Kidney epithelial cell (primary cell): ENCODE measurements around the gene PPP3R1. TPM values are rescaled to one million over a fixed set of nuclear protein-coding genes. Genes with fewer than 3 reads are reported as not detected.
A peak's percentile ranks its signal among the peaks of the same experiment; 100 is the strongest.

ENCODE experiments used
- DNase-seq: peaks from one replicate; pipeline ENCODE4 v3.0.0-alpha.2; 2010; ENCODE audit warnings: low read depth
- H3K27me3 ChIP-seq: 2 replicates; pipeline ENCODE4 v1.6.0; 2011; ENCODE audit warnings: low read length; ENCODE audit not compliant: control insufficient read depth, insufficient read depth
- H3K36me3 ChIP-seq: 2 replicates; pipeline ENCODE4 v1.5.1; 2011; ENCODE audit warnings: low read length; ENCODE audit not compliant: control insufficient read depth, insufficient read depth
- H3K4me3 ChIP-seq: 2 replicates; pipeline ENCODE4 v1.5.1; 2011; ENCODE audit warnings: low read depth, mild to moderate bottlenecking, control low read depth, low read length
- total RNA-seq: library from RNA; depleted of rRNA; stranded (reverse); fragments of >200 nt; gene quantifications from 2 replicates; pipeline ENCODE4 v1.2.3, GENCODE V29; 2015
- TF ChIP-seq, protein P1 (sequence below): IDR thresholded peaks from 2 replicates; pipeline ENCODE4 v1.5.1; 2011; ENCODE audit warnings: mild to moderate bottlenecking, moderate library complexity, low read length, control low read depth, inconsistent platforms; ENCODE audit not compliant: insufficient read depth, poor library complexity, severe bottlenecking

PPP3R1 gene
- total RNA-seq, 1 donor from 2014 or later: 32.8 TPM

DNA sequence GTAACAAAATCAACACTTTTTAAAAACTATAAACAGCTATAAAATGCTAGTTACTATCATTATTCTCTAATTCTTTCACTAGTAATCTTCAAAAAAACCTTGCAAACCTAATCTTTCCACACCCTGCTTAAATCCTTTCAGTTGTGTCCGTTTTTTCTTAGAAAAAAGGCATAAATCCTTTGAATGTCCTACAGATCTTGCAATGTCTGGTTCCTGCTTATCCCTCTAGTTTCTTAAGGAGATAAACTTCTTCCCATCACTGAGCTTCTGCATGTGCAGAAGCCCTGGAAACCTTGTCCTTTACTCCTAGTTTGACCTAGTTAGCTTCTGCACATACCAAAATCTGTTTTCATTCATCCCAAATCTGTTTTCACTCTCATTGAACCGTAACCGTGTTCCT is 95.9 kb downstream of the PPP3R1 start:
- DNase-seq: no peak
- H3K4me3 ChIP-seq: peak overlapping the region; percentile 79
- TF ChIP-seq, protein P1, sequence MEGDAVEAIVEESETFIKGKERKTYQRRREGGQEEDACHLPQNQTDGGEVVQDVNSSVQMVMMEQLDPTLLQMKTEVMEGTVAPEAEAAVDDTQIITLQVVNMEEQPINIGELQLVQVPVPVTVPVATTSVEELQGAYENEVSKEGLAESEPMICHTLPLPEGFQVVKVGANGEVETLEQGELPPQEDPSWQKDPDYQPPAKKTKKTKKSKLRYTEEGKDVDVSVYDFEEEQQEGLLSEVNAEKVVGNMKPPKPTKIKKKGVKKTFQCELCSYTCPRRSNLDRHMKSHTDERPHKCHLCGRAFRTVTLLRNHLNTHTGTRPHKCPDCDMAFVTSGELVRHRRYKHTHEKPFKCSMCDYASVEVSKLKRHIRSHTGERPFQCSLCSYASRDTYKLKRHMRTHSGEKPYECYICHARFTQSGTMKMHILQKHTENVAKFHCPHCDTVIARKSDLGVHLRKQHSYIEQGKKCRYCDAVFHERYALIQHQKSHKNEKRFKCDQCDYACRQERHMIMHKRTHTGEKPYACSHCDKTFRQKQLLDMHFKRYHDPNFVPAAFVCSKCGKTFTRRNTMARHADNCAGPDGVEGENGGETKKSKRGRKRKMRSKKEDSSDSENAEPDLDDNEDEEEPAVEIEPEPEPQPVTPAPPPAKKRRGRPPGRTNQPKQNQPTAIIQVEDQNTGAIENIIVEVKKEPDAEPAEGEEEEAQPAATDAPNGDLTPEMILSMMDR: no peak

DNA sequence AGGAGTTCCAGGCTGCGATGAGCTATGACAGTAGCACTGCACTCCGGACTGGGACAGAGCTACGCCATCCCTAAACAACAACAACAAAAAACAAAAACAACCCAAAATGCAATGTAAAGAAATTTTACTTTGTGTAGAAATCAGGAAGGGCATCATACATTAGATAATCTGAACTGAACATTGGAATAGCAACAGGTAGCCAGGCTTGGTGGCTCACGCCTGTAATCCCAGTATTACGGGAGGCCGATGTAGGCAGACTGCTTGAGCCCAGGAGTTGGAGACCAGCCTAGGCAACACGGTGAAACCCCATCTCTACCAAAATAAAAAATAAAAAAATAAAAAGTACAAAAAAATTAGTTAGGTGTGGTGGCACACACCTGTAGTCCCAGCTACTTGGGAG is 96.7 kb downstream of the PPP3R1 start:
- H3K27me3 ChIP-seq: no peaks in the 10 kb centered on the region
- no peak for DNase-seq
- TF ChIP-seq, protein P1: no peak
- no peak overlapping the region for H3K4me3 ChIP-seq
- H3K36me3 ChIP-seq: no peaks in the 10 kb centered on the region

More for the DNA sequence above, 95.9 kb downstream of the PPP3R1 start:
- Histone ChIP-seq H3K27me3 (no peaks in the 10 kb centered on the region), H3K36me3 (no peaks in the 10 kb centered on the region)

DNA sequence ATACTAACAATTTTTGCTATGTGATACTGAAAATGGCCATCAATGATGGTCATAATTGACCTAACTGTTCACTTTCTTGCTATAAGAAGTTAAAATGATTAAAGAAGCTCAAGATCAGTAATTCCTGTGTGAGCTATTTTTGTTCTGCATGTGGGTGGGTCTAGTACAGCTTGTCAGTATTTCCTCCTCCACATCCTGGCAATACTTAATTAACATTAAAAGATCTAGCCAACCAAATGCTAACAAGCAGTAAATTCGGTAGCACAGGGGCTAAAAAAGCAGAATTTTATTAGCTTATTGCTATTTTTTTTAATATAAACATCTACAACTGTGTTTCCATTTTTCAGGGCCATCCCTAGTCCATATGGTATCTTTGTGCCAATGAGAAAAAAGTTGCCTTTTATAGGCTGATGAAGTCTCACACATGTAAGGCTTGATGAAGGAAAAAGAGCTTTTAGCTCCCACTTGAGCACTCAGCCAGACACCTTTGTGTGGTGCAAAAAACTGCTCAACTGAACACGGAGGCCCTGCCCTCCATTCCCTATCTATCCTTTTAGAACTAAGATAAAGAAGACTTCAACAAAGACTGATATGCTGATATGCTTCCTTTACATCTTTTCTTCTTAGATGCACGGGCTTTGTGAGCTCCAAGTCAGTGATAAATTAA is 99.5 kb downstream of the PPP3R1 start:
- no peaks in the 10 kb centered on the region for H3K36me3 ChIP-seq
- no peaks in the 10 kb centered on the region for H3K27me3 ChIP-seq
- H3K4me3 ChIP-seq: no peak overlapping the region
- DNase-seq: no peak
- TF ChIP-seq, protein P1: no peak

DNA sequence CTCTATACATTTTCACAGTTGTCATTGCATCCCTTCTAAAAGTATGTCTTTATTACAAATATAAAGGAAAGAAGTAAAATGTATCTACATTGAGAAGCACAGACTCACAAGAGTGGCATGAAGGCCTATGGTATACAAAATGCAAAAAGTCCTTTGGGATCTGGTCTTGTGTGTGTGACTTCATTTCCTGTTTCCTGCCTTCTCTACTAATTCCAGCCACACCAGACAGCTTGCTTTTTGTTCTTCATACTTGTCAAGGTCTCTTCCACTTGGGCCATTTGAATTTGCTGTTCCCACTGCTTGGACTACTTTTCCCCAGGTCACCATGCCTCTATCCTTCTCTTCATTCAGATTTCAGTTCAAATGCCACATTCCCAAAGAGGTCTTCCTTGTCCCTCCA is 101.3 kb downstream of the PPP3R1 start:
- no peak for DNase-seq
- H3K27me3 ChIP-seq: no peaks in the 10 kb centered on the region
- no peaks in the 10 kb centered on the region for H3K36me3 ChIP-seq
- H3K4me3 ChIP-seq: no peak overlapping the region
- TF ChIP-seq, protein P1: no peak

DNA sequence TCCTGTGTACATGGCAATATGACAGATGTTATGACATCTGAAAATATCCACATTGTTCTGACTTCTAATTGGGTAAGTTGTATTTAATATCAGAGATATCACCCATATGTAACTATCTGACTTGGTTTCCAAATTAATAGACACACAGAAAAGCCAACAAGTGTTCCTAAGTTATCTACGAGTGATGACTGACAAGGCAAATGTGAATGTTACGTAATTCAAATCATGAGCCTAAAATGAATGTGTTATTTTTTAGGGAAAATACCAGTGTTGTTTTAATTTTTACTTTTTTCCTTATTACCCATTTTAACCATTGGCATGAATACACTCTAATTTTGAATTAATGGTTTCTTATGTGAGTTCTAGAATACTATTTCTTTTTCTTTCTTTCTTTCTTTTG is 110.5 kb downstream of the PPP3R1 start:
- Histone ChIP-seq H3K4me3 (no peak overlapping the region), H3K27me3 (no peaks in the 10 kb centered on the region), H3K36me3 (no peaks in the 10 kb centered on the region)
- no peak for DNase-seq
- TF ChIP-seq, protein P1: no peak
